GM23248 (cell line): ENCODE data around the gene SYPL2. TPM values are rescaled to one million over a fixed set of nuclear protein-coding genes. Genes with fewer than 3 reads are reported as not detected.
A peak's percentile ranks its signal among the peaks of the same experiment; 100 is the strongest.
"Not testable (repeated sequence)": the region's sequence is repeated elsewhere in the genome, so short reads cannot be mapped to it uniquely, and the experiment has no call there.

Source experiments
- DNase-seq: peaks from one replicate; pipeline ENCODE4 v3.0.0-alpha.2; 2015
- H2AFZ ChIP-seq: fragments of 200-600 bp; sonication (generic); 2 replicates; pipeline ENCODE4 v1.6.1; 2016; ENCODE audit warnings: antibody characterized with exemption
- H3F3A ChIP-seq: fragments of 200-600 bp; sonication (generic); 2 replicates; pipeline ENCODE4 v1.6.1; 2016; ENCODE audit warnings: mild to moderate bottlenecking, antibody characterized with exemption, mixed run types; ENCODE audit not compliant: insufficient read depth
- H3K27ac ChIP-seq: fragments of 200-600 bp; sonication (generic); 2 replicates; pipeline ENCODE4 v1.5.1; 2016; ENCODE audit warnings: mild to moderate bottlenecking
- H3K27me3 ChIP-seq: fragments of 200-600 bp; sonication (generic); replicated peaks from 2 replicates; pipeline ENCODE4 v1.6.1; 2016; ENCODE audit warnings: mild to moderate bottlenecking; ENCODE audit not compliant: insufficient read depth
- H3K36me3 ChIP-seq: fragments of 200-600 bp; sonication (generic); 2 replicates; pipeline ENCODE4 v1.6.1; 2016; ENCODE audit warnings: low read depth, mild to moderate bottlenecking
- H3K4me1 ChIP-seq: fragments of 200-600 bp; sonication (generic); 2 replicates; pipeline ENCODE4 v1.6.1; 2016; ENCODE audit warnings: mild to moderate bottlenecking; ENCODE audit not compliant: insufficient read depth
- H3K4me2 ChIP-seq: fragments of 200-600 bp; sonication (generic); one replicate; pipeline ENCODE4 v1.6.1; 2016; ENCODE audit warnings: mild to moderate bottlenecking; ENCODE audit not compliant: unreplicated experiment
- H3K4me3 ChIP-seq: fragments of 200-600 bp; sonication (generic); 2 replicates; pipeline ENCODE4 v1.5.1; 2016; ENCODE audit warnings: mild to moderate bottlenecking
- H3K79me2 ChIP-seq: fragments of 200-600 bp; sonication (generic); 2 replicates; pipeline ENCODE4 v1.6.1; 2016; ENCODE audit warnings: mild to moderate bottlenecking; ENCODE audit not compliant: insufficient read depth
- H3K9ac ChIP-seq: fragments of 200-600 bp; sonication (generic); 2 replicates; pipeline ENCODE4 v1.6.1; 2016; ENCODE audit warnings: mild to moderate bottlenecking
- H3K9me2 ChIP-seq: fragments of 200-600 bp; sonication (generic); 2 replicates; pipeline ENCODE4 v1.6.1; 2016; ENCODE audit warnings: mixed run types, mild to moderate bottlenecking, moderate library complexity; ENCODE audit not compliant: insufficient read depth
- H3K9me3 ChIP-seq: fragments of 200-600 bp; sonication (generic); one replicate; pipeline ENCODE4 v1.6.1; 2017; ENCODE audit warnings: low read depth
- H4K20me1 ChIP-seq: fragments of 200-600 bp; sonication (generic); 2 replicates; pipeline ENCODE4 v1.6.0; 2016; ENCODE audit not compliant: insufficient read depth
- EZH2 ChIP-seq: fragments of 200-600 bp; sonication (generic); IDR thresholded peaks from 2 replicates; pipeline ENCODE4 v1.6.1; 2018; ENCODE audit warnings: antibody characterized with exemption, mild to moderate bottlenecking; ENCODE audit not compliant: insufficient read depth, poor library complexity, severe bottlenecking
- EZH2phosphoT487 ChIP-seq: fragments of 200-600 bp; sonication (generic); IDR thresholded peaks from 2 replicates; pipeline ENCODE4 v1.6.1; 2018; ENCODE audit warnings: antibody characterized with exemption, moderate library complexity, mild to moderate bottlenecking, low read depth; ENCODE audit not compliant: insufficient read depth
- WGBS, 2 experiments: methylation state at CpG; one replicate each; pipeline ENCODE4 v1.1.6; 2015 to 2017; ENCODE audit warnings: low lambda C conversion rate in 2 of 2, low coverage in 1 of 2; ENCODE audit errors: missing lambda C conversion rate in 2 of 2; 5-methylcytosine and 5-hydroxymethylcytosine counted together
- in situ Hi-C: fragments of 300-500 bp; cut with MboI; formaldehyde crosslinking; loops from 2 replicates; pipeline ENCODE4 v1.15.0; 2020
- polyA plus RNA-seq: library from polyadenylated mRNA; unstranded; fragments of >200 nt; fragmentation: Nextera tagmentation; extraction: Ambion mirVana; gene quantifications from 2 replicates; pipeline ENCODE4 v1.2.1, GENCODE V29; 2016
- total RNA-seq: library from RNA; depleted of rRNA; stranded (reverse); fragments of >200 nt; shearing (Covaris generic); gene quantifications from 2 replicates; pipeline ENCODE4 v1.2.3, GENCODE V29; 2014

Gene SYPL2
- total and polyA plus RNA-seq, 2 experiments from 2014 or later: 0.11 to 0.38 TPM

GRCh38 chr1:109444346-109444745 is 22.0 kb upstream of the SYPL2 start:
- no peaks in the 10 kb centered on the region for H3K79me2 ChIP-seq
- H3F3A ChIP-seq: peaks cover 9% of the 10 kb centered on the region; the same call in 1 of the 2 replicates
- H3K4me3 ChIP-seq: no peak overlapping the region
- no peaks in the 10 kb centered on the region for H4K20me1 ChIP-seq
- H3K4me1 ChIP-seq: peaks cover 29% of the 10 kb centered on the region
- no peaks in the 10 kb centered on the region for H3K27me3 ChIP-seq
- TF ChIP-seq EZH2 (no peak), EZH2phosphoT487 (no peak)
- no peak overlapping the region for H2AFZ ChIP-seq
- H3K9me2 ChIP-seq: no peaks in the 10 kb centered on the region
- H3K9ac ChIP-seq: no peak overlapping the region
- 48 to 65% methylated on average over 1 of the region's 1 CpG for WGBS, 2 experiments
- no peak overlapping the region for H3K4me2 ChIP-seq
- in situ Hi-C loops: no loop called here
- H3K36me3 ChIP-seq: no peaks in the 10 kb centered on the region
- no peaks in the 10 kb centered on the region for H3K9me3 ChIP-seq
- H3K27ac ChIP-seq: no peak overlapping the region
- DNase-seq: peak; percentile 10

- H4K20me1 ChIP-seq, in situ Hi-C loops, H3K9me3 ChIP-seq, H3K9me2 ChIP-seq, H3K79me2 ChIP-seq, H3K36me3 ChIP-seq, H3F3A ChIP-seq, H3K27ac ChIP-seq, H3K4me2 ChIP-seq, H3K27me3 ChIP-seq, H3K9ac ChIP-seq: not testable (repeated sequence)
- Histone ChIP-seq H3K4me3 (peak overlapping the region; percentile 22; the same call in 1 of the 2 replicates), H3K4me1 (peaks cover 16% of the 10 kb centered on the region), H2AFZ (peak overlapping the region; percentile 55)
- DNase-seq: peak; percentile 51
- 43 to 59% methylated on average over 10 to 11 of the region's 11 CpGs for WGBS, 2 experiments
These were observed 20.2 kb upstream of the SYPL2 start for GRCh38 chr1:109445949-109446695.

- no peak for DNase-seq
- TF ChIP-seq EZH2: no peak
- no peak for TF ChIP-seq EZH2phosphoT487
- H2AFZ ChIP-seq: peak overlapping the region; percentile 9; the same call in 1 of the 2 replicates
- no peaks in the 10 kb centered on the region for H3K9me3 ChIP-seq
- no peaks in the 10 kb centered on the region for H3K9me2 ChIP-seq
- H3K4me3 ChIP-seq: no peak overlapping the region
- H3K4me1 ChIP-seq: peaks cover 10% of the 10 kb centered on the region
- peaks cover 5% of the 10 kb centered on the region; the same call in 1 of the 2 replicates for H3F3A ChIP-seq
- no peak overlapping the region for H3K4me2 ChIP-seq
- H4K20me1 ChIP-seq: no peaks in the 10 kb centered on the region
- H3K9ac ChIP-seq: no peak overlapping the region
- in situ Hi-C loops: no loop called here
- WGBS, 2 experiments: 40 to 52% methylated on average over 4 of the region's 4 CpGs
- no peaks in the 10 kb centered on the region for H3K36me3 ChIP-seq
- no peaks in the 10 kb centered on the region for H3K79me2 ChIP-seq
- no peak overlapping the region for H3K27ac ChIP-seq
- no peaks in the 10 kb centered on the region for H3K27me3 ChIP-seq
These were observed 18.8 kb upstream of the SYPL2 start for GRCh38 chr1:109447524-109447923.

GRCh38 chr1:109454497-109455133 is 11.7 kb upstream of the SYPL2 start:
- Histone ChIP-seq H3K79me2 (no peaks in the 10 kb centered on the region), H3F3A (no peaks in the 10 kb centered on the region), H3K4me1 (no peaks in the 10 kb centered on the region), H3K27ac (no peak overlapping the region), H3K36me3 (no peaks in the 10 kb centered on the region), H3K4me2 (no peak overlapping the region), H2AFZ (no peak overlapping the region), H3K9me3 (no peaks in the 10 kb centered on the region), H3K9ac (no peak overlapping the region), H3K27me3 (peaks cover 8% of the 10 kb centered on the region), H3K9me2 (no peaks in the 10 kb centered on the region), H3K4me3 (no peak overlapping the region), H4K20me1 (no peaks in the 10 kb centered on the region)
- TF ChIP-seq EZH2 (no peak), EZH2phosphoT487 (no peak)
- no peak for DNase-seq
- in situ Hi-C loops: no loop called here
- WGBS, 2 experiments: 73 to 79% methylated on average over 1 of the region's 1 CpG
